Neutrophil (primary cell): ENCODE data around the gene CDKL4.
"Not testable (repeated sequence)": the region's sequence is repeated elsewhere in the genome, so short reads cannot be mapped to it uniquely, and the experiment has no call there.

Experiments used
- H3K27ac ChIP-seq: fragments of 200-600 bp; sonication (generic); 2 replicates; pipeline ENCODE4 v1.5.1; 2016; ENCODE audit warnings: mild to moderate bottlenecking, moderate library complexity
- H3K27me3 ChIP-seq: fragments of 200-600 bp; sonication (generic); 2 replicates; pipeline ENCODE4 v1.6.0; 2016; ENCODE audit warnings: mild to moderate bottlenecking
- H3K36me3 ChIP-seq: fragments of 200-600 bp; sonication (generic); 2 replicates; pipeline ENCODE4 v1.5.1; 2017
- H3K4me1 ChIP-seq, 2 experiments: fragments of 200-600 bp in 1 of 2; sonication (generic) in 1 of 2; 1 replicate in 1 of 2; 2 replicates in 1 of 2; pipeline versions ENCODE4 v1.5.1 to v1.6.1; 2013 to 2016; ENCODE audit warnings: low read depth in 1 of 2, low read length in 1 of 2, mild to moderate bottlenecking in 1 of 2, moderate library complexity in 1 of 2; ENCODE audit not compliant: control insufficient read depth in 1 of 2, insufficient read depth in 1 of 2
- H3K4me3 ChIP-seq, 2 experiments: fragments of 200-600 bp in 1 of 2; sonication (generic) in 1 of 2; 1 replicate in 1 of 2; 2 replicates in 1 of 2; pipeline ENCODE4 v1.5.1; 2013 to 2016; ENCODE audit warnings: low read depth in 1 of 2, low read length in 1 of 2, mild to moderate bottlenecking in 1 of 2, moderate library complexity in 1 of 2
- H3K9me3 ChIP-seq: fragments of 200-600 bp; sonication (generic); 2 replicates; pipeline ENCODE4 v1.5.1; 2016
- CTCF ChIP-seq: fragments of 200-600 bp; sonication (generic); IDR thresholded peaks from 2 replicates; pipeline ENCODE4 v1.5.1; 2016; ENCODE audit warnings: antibody characterized with exemption

The CDKL4 gene

GRCh38 chr2:39215545-39215944, 28.2 kb downstream of the CDKL4 start:
- H3K27ac ChIP-seq: no peak overlapping the region

GRCh38 chr2:39213015-39213414, 30.8 kb downstream of the CDKL4 start:
- no peaks in the 10 kb centered on the region for H3K9me3 ChIP-seq
- no peaks in the 10 kb centered on the region for H3K36me3 ChIP-seq
- no peak overlapping the region for H3K27ac ChIP-seq

More at GRCh38 chr2:39215545-39215944, 28.2 kb downstream of the CDKL4 start:
- H3K4me3 ChIP-seq: no peak overlapping the region
- H3K36me3 ChIP-seq: no peaks in the 10 kb centered on the region
- no peaks in the 10 kb centered on the region for H3K9me3 ChIP-seq
- TF ChIP-seq CTCF: no peak
- H3K27me3 ChIP-seq: no peaks in the 10 kb centered on the region
- peaks cover 5 to 8% of the 10 kb centered on the region in 2 experiments for H3K4me1 ChIP-seq

GRCh38 chr2:39210846-39211245, 32.9 kb downstream of the CDKL4 start:
- H3K27me3 ChIP-seq: no peaks in the 10 kb centered on the region
- TF ChIP-seq CTCF: no peak
- H3K27ac ChIP-seq: no peak overlapping the region
- no peaks in the 10 kb centered on the region for H3K9me3 ChIP-seq
- H3K4me1 ChIP-seq: no peaks in the 10 kb centered on the region
- no peak overlapping the region for H3K4me3 ChIP-seq
- no peaks in the 10 kb centered on the region for H3K36me3 ChIP-seq

More at GRCh38 chr2:39213015-39213414, 30.8 kb downstream of the CDKL4 start:
- Histone ChIP-seq H3K4me3 (no peak overlapping the region), H3K4me1 (peaks cover 5 to 8% of the 10 kb centered on the region in 2 experiments), H3K27me3 (no peaks in the 10 kb centered on the region)
- no peak for TF ChIP-seq CTCF

- Histone ChIP-seq H3K4me1 (no peaks in the 10 kb centered on the region), H3K4me3 (no peak overlapping the region), H3K27me3 (no peaks in the 10 kb centered on the region), H3K36me3 (no peaks in the 10 kb centered on the region), H3K27ac (no peak overlapping the region), H3K9me3 (no peaks in the 10 kb centered on the region)
- no peak for TF ChIP-seq CTCF
Measured at GRCh38 chr2:39203382-39203781, 40.4 kb downstream of the CDKL4 start.

GRCh38 chr2:39202639-39203369, 41.0 kb downstream of the CDKL4 start:
- Histone ChIP-seq H3K4me1 (no peaks in the 10 kb centered on the region), H3K9me3 (no peaks in the 10 kb centered on the region), H3K27me3 (no peaks in the 10 kb centered on the region), H3K27ac (no peak overlapping the region), H3K4me3 (no peak overlapping the region), H3K36me3 (no peaks in the 10 kb centered on the region)
- TF ChIP-seq CTCF: no peak

- not testable (repeated sequence) for H3K27ac ChIP-seq, H3K9me3 ChIP-seq, H3K36me3 ChIP-seq, H3K27me3 ChIP-seq, H3K4me1 ChIP-seq, H3K4me3 ChIP-seq
Measured at GRCh38 chr2:39197003-39197402, 46.8 kb downstream of the CDKL4 start.
